Neuronal stem cell (in vitro differentiated cells): Measurements from ENCODE around the gene AGAP4. TPM values are rescaled to one million over a fixed set of nuclear protein-coding genes. Genes with fewer than 3 reads are reported as not detected.
"Not testable (repeated sequence)": the region's sequence is repeated elsewhere in the genome, so short reads cannot be mapped to it uniquely, and the experiment has no call there.

Source experiments
- DNase-seq: peaks from one replicate; pipeline ENCODE4 v3.0.0-alpha.2; 2013; ENCODE audit warnings: low spot score
- H2AFZ ChIP-seq: one replicate; pipeline ENCODE4 v1.6.1; 2013; ENCODE audit warnings: mild to moderate bottlenecking, low read length, inconsistent platforms
- H2AK5ac ChIP-seq: 2 replicates; pipeline ENCODE4 v1.6.1; 2013; ENCODE audit warnings: low read depth, mild to moderate bottlenecking, inconsistent platforms, low read length, moderate library complexity, mixed read lengths
- H2BK120ac ChIP-seq: 2 replicates; pipeline ENCODE4 v1.6.1; 2013; ENCODE audit warnings: low read depth, mild to moderate bottlenecking, inconsistent platforms, low read length, moderate library complexity, mixed read lengths
- H2BK12ac ChIP-seq: one replicate; pipeline ENCODE4 v1.6.1; 2013; ENCODE audit warnings: low read length, inconsistent platforms
- H2BK15ac ChIP-seq: 2 replicates; pipeline ENCODE4 v1.6.1; 2013; ENCODE audit warnings: mild to moderate bottlenecking, low read length, inconsistent platforms, mixed read lengths
- H2BK5ac ChIP-seq: one replicate; pipeline ENCODE4 v1.6.1; 2013; ENCODE audit warnings: inconsistent platforms, mild to moderate bottlenecking, low read length, moderate library complexity
- H3K14ac ChIP-seq: one replicate; pipeline ENCODE4 v1.6.1; 2013; ENCODE audit warnings: low read length, inconsistent platforms
- H3K18ac ChIP-seq: 2 replicates; pipeline ENCODE4 v1.6.1; 2013; ENCODE audit warnings: low read length, inconsistent platforms
- H3K23ac ChIP-seq: 2 replicates; pipeline ENCODE4 v1.6.1; 2013; ENCODE audit warnings: low read depth, mild to moderate bottlenecking, mixed read lengths, low read length, inconsistent platforms; ENCODE audit not compliant: poor library complexity
- H3K27ac ChIP-seq: replicated peaks from 3 replicates; pipeline ENCODE4 v1.5.1; 2013; ENCODE audit warnings: low read length, inconsistent platforms
- H3K27me3 ChIP-seq, 3 experiments: 2 replicates each; pipeline ENCODE4 v1.6.1; 2013; ENCODE audit warnings: low read length in 3 of 3, mild to moderate bottlenecking in 2 of 3, inconsistent platforms in 1 of 3, low read depth in 1 of 3, mixed read lengths in 1 of 3, moderate library complexity in 1 of 3; ENCODE audit not compliant: control insufficient read depth in 3 of 3, insufficient read depth in 3 of 3
- H3K36me3 ChIP-seq, 2 donors: replicated peaks in 1 of 2; 2 replicates each; pipeline ENCODE4 v1.6.1; 2013; ENCODE audit warnings: low read length in 2 of 2; ENCODE audit not compliant: control insufficient read depth in 2 of 2, insufficient read depth in 2 of 2
- H3K4ac ChIP-seq: 2 replicates; pipeline ENCODE4 v1.6.1; 2013; ENCODE audit warnings: inconsistent platforms, mild to moderate bottlenecking, low read length, moderate library complexity
- H3K4me1 ChIP-seq, 2 donors: 1 replicate in 1 of 2; 2 replicates in 1 of 2; pipeline ENCODE4 v1.6.1; 2013; ENCODE audit warnings: low read length in 2 of 2, low read depth in 1 of 2; ENCODE audit not compliant: control insufficient read depth in 2 of 2, insufficient read depth in 1 of 2
- H3K4me2 ChIP-seq: one replicate; pipeline ENCODE4 v1.6.1; 2013; ENCODE audit warnings: mild to moderate bottlenecking, low read length, inconsistent platforms; ENCODE audit not compliant: insufficient read depth, poor library complexity, severe bottlenecking
- H3K4me3 ChIP-seq, 2 donors: 2 replicates each; pipeline ENCODE4 v1.5.1; 2013; ENCODE audit warnings: low read length in 2 of 2, mild to moderate bottlenecking in 2 of 2, inconsistent platforms in 1 of 2, moderate library complexity in 1 of 2
- H3K79me1 ChIP-seq: one replicate; pipeline ENCODE4 v1.6.1; 2013; ENCODE audit warnings: low read depth, mild to moderate bottlenecking, inconsistent platforms, low read length, moderate library complexity
- H3K9ac ChIP-seq: one replicate; pipeline ENCODE4 v1.6.1; 2013; ENCODE audit warnings: mild to moderate bottlenecking, low read depth, low read length, inconsistent platforms; ENCODE audit not compliant: poor library complexity
- H3K9me3 ChIP-seq, 2 donors: replicated peaks in 1 of 2; 2 replicates each; pipeline versions ENCODE3 to v1.6.1; 2013; ENCODE audit warnings: low read length in 2 of 2, mild to moderate bottlenecking in 2 of 2, inconsistent platforms in 1 of 2, low read depth in 1 of 2, mixed read lengths in 1 of 2, moderate library complexity in 1 of 2; ENCODE audit not compliant: control insufficient read depth in 2 of 2, insufficient read depth in 1 of 2
- H4K8ac ChIP-seq: one replicate; pipeline ENCODE4 v1.6.1; 2013; ENCODE audit warnings: low read depth, mild to moderate bottlenecking, inconsistent platforms, low read length, moderate library complexity
- H4K91ac ChIP-seq: one replicate; pipeline ENCODE4 v1.6.1; 2013; ENCODE audit warnings: low read length, low read depth, mild to moderate bottlenecking, inconsistent platforms; ENCODE audit not compliant: poor library complexity
- WGBS, 2 donors: extraction: QIAGEN DNeasy Blood & Tissue Kit; methylation state at CpG; one replicate each; pipeline ENCODE4 v1.1.7; 2013; ENCODE audit warnings: missing lambda C conversion rate in 2 of 2, mixed read lengths in 1 of 2; ENCODE audit not compliant: insufficient read length in 2 of 2, insufficient replicate concordance in 1 of 2; ENCODE audit errors: extremely low coverage in 2 of 2; 5-methylcytosine and 5-hydroxymethylcytosine counted together
- small RNA-seq: library from polyadenylated mRNA; stranded (forward); fragments of <200 nt; extraction: miRNeasy Mini kit (QIAGEN cat#:217004); gene quantifications from one replicate; pipeline ENCODE3, GENCODE V24; 2013; ENCODE audit not compliant: insufficient read depth

The AGAP4 gene

GRCh38 chr10:45786217-45786616, 61.1 kb downstream of the AGAP4 start:
- not testable (repeated sequence) for H3K9ac ChIP-seq, H3K14ac ChIP-seq, H3K4ac ChIP-seq, H3K27ac ChIP-seq, H2AK5ac ChIP-seq, H2BK120ac ChIP-seq, H2BK12ac ChIP-seq, H3K4me2 ChIP-seq, H3K9me3 ChIP-seq, H3K79me1 ChIP-seq, H3K27me3 ChIP-seq, H3K4me1 ChIP-seq, H2BK15ac ChIP-seq, H3K4me3 ChIP-seq, H2AFZ ChIP-seq, H4K91ac ChIP-seq, H2BK5ac ChIP-seq, H4K8ac ChIP-seq, H3K18ac ChIP-seq, DNase-seq, H3K23ac ChIP-seq
- no CpG with 5 or more reads among the region's 1 CpG for WGBS, 2 donors
- peaks cover 2 to 18% of the 10 kb centered on the region in 2 donors for H3K36me3 ChIP-seq

Small RNA genes within 50 kb of the gene (small RNA-seq; reads per million reads assigned to genes)
- gene AC012044.1 (not detected), gene RNA5SP310 (not detected)
